Esophagus muscularis mucosa (tissue), 4 donors: Measurements from ENCODE around the gene ZNF592.

ENCODE experiments used
- CTCF ChIP-seq, 3 experiments: fragments of 200-600 bp in 2 of 3; fragments of 450-650 bp in 1 of 3; sonication (generic) in 2 of 3; IDR thresholded peaks; one replicate each; pipeline ENCODE4 v1.5.1; 2017 to 2019; ENCODE audit warnings: antibody characterized with exemption in 3 of 3, mild to moderate bottlenecking in 2 of 3, moderate library complexity in 1 of 3
- EP300 ChIP-seq: sonication (generic); formaldehyde crosslinking; IDR thresholded peaks from one replicate; pipeline ENCODE4 v1.6.1; 2017; ENCODE audit warnings: antibody characterized with exemption
- POLR2A ChIP-seq: fragments of 450-650 bp; IDR thresholded peaks from one replicate; pipeline ENCODE4 v1.6.1; 2017; ENCODE audit warnings: antibody characterized with exemption, moderate library complexity, mild to moderate bottlenecking, low read depth

- TF ChIP-seq CTCF (IDR thresholded peaks at IDR 0.05) (no peak), POLR2A (no peak), EP300 (no peak)
Observed at GRCh38 chr15:84805221-84805620, 56.8 kb downstream of the ZNF592 start.
